Adipose tissue (tissue), 3 donors: Measurements from ENCODE around the gene CCDC158. TPM values are rescaled to one million over a fixed set of nuclear protein-coding genes. Genes with fewer than 3 reads are reported as not detected.
"Not testable (repeated sequence)": the region's sequence is repeated elsewhere in the genome, so short reads cannot be mapped to it uniquely, and the experiment has no call there.

Experiments used
- H3K27ac ChIP-seq: one replicate; pipeline ENCODE4 v1.5.1; 2013; ENCODE audit warnings: low read depth, low read length
- WGBS, 3 donors: extraction: QIAGEN DNeasy Blood & Tissue Kit; methylation state at CpG; one replicate each; pipeline ENCODE4 v1.1.7; 2013; 5-methylcytosine and 5-hydroxymethylcytosine counted together
- polyA plus RNA-seq, 3 donors: library from polyadenylated mRNA; stranded (reverse); fragments of 200-250 nt; gene quantifications; one replicate each; pipeline ENCODE4 v1.2.3, GENCODE V29; 2013
- donor health status: healthy with polysubstance abuse.
- donor health status: Bipolar disorder and iron deficiency.
- donor health status: healthy.

The CCDC158 gene
- polyA plus RNA-seq, 3 donors = 0.11 to 0.25 (median 0.25) TPM

DNA sequence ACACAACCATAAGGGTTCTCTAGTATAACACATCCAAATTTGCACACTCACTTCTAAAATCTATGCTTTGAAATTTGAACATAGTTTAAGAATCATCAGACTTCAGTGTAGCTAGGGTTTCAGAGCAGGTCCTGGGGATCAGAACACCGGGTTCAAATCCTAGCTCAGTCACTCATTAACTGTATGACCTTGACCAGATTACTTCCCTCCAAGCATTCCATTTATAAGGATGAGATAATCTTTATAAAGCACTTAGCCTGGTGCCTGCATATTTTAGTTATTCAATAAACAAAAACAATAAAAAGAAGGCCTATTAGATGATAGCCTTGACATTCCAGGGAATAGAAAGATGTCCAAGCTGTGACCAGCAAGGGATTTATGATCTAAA, 119.2 kb downstream of the CCDC158 start:
- no peak overlapping the region for H3K27ac ChIP-seq
- 32 to 78% (median 68%) methylated on average over 1 of the region's 1 CpG for WGBS, 3 donors

DNA sequence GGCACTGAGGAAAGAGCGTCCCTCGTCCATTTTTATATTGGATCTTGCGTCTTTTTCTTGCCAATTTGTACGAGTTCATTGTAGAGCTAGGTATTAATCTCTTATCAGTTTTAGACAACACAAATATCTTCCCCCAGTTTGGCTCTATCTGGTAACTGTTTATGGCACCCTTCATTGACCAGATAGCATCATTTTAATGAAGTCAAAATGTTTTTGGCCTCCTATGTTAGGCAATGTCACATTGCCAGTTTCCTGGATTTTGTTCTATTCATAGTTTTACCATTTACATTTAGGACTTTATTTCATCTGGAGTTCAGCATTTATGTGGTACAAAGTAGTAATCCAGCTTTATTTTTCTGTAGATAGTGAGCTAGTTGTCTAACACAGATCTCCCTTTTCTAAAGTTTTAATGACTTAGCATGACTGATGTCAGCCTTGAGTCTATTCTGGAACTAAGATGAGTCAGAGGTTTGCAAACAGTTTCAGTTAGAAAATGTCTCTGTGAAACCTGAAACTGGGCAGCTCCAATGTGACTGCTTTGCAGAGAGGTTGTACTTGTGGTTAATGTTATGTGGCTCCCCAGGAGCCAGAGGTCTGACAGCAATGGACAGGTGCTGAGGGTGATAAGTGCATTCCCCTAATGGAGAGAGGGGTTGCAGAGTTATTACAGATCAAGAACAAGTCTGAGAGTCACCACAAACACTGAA, 119.7 kb downstream of the CCDC158 start:
- WGBS, 3 donors = 80 to 92% (median 92%) methylated on average over 4 of the region's 4 CpGs
- H3K27ac ChIP-seq = no peak overlapping the region

DNA sequence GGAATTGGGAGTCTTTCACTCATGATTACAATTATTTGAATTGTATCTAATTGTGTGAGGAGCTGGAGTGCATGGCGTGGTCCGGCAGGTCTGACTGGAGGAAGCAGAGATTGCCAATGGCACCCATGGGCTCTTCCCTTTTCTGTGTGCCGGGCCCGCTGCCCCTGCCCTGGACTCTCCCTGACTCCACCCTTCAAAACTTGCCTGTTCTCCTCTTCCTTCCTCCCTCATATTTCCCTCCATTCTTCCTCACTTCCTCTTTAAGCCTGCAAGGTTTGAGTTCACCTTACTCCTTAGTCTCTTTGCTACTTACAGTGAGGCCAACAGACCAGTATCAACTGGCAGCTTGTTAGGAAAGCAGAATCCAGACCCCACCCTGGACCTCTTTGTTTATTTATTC, 120.9 kb downstream of the CCDC158 start:
- no peak overlapping the region for H3K27ac ChIP-seq
- 55 to 98% (median 56%) methylated on average over 3 to 4 of the region's 4 CpGs for WGBS, 3 donors

GRCh38 chr4:76298227-76298626, 122.7 kb downstream of the CCDC158 start:
- no peak overlapping the region for H3K27ac ChIP-seq

- WGBS, 3 donors = 75 to 81% (median 76%) methylated on average over 3 of the region's 3 CpGs
These were observed 124.6 kb downstream of the CCDC158 start for GRCh38 chr4:76296286-76296820.

GRCh38 chr4:76293772-76294171, 127.2 kb downstream of the CCDC158 start:
- WGBS, 3 donors = 47 to 81% (median 61%) methylated on average over 2 of the region's 2 CpGs
- H3K27ac ChIP-seq = no peak overlapping the region

More at GRCh38 chr4:76296286-76296820, 124.6 kb downstream of the CCDC158 start:
- H3K27ac ChIP-seq = no peak overlapping the region

- WGBS, 3 donors = 71 to 85% (median 77%) methylated on average over 3 of the region's 3 CpGs
- H3K27ac ChIP-seq = no peak overlapping the region
These were observed 128.2 kb downstream of the CCDC158 start for GRCh38 chr4:76292730-76293129.

DNA sequence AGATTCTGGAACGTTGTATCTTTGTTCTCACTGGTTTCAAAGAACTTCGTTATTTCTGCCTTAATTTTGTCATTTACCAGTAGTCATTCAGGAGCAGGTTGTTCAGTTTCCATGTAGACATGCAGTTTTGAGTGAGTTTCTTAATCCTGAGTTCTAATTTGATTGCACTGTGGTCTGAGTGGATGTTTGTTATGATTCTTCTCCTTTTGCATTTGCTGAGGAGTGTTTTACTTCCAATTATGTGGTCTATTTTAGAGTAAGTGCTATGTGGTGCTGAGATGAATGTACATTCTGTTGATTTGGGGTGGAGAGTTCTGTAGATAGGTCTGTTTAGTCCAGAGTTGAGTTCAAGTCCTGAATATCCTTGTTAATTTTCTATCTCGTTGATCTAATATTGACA, 133.1 kb downstream of the CCDC158 start:
- WGBS, 3 donors = 80 to 85% (median 83%) methylated on average over 3 of the region's 3 CpGs

DNA sequence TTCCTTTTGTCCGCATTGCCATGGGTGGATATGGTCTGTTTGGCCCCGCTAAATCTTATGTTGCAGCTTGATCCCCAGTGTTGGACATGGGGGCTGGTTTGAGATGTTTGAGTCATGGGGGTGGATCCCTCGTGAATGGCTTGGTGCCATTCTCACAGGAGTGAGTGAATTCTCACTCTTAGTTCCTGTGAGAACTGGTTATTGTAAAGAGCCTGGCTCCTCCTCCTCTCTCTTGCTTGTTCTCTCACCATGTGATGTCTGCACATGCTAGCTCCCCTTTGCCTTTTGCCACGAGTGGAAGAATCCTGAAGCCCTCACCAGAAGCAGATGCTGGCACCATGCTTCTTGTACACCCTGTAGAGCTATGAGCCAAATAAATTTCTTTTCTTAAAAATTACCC, 137.0 kb downstream of the CCDC158 start:
- WGBS, 3 donors = 75 to 88% (median 80%) methylated on average over 4 of the region's 4 CpGs
- H3K27ac ChIP-seq = no peak overlapping the region

More for the DNA sequence above, 133.1 kb downstream of the CCDC158 start:
- H3K27ac ChIP-seq = not testable (repeated sequence)

GRCh38 chr4:76282941-76283689, 137.8 kb downstream of the CCDC158 start:
- no peak overlapping the region for H3K27ac ChIP-seq
- 82 to 88% (median 83%) methylated on average over 6 of the region's 6 CpGs for WGBS, 3 donors

DNA sequence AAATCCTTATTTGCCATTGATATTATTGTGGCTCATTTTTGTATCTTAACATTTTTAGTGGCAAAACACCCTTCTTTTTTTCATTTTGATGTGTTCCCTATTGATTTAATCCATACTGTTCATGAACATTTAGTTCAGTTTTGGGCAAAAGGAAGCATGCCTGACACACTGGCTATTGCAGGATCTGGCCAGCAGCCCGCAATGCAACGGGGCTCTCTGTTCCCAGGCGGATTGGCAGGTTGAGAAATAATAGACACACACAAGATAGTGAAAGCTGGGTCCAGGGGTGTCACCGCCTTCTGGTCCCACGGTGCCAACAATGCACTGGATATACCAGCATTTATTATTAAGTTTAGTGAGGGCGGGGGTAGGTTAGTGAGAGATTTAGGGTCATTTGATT, 139.3 kb downstream of the CCDC158 start:
- not testable (repeated sequence) for H3K27ac ChIP-seq
- 23 to 58% (median 57%) methylated on average over 6 of the region's 6 CpGs for WGBS, 3 donors

GRCh38 chr4:76280488-76281441, 140.2 kb downstream of the CCDC158 start:
- WGBS, 3 donors = 61 to 72% (median 64%) methylated on average over 6 of the region's 6 CpGs

DNA sequence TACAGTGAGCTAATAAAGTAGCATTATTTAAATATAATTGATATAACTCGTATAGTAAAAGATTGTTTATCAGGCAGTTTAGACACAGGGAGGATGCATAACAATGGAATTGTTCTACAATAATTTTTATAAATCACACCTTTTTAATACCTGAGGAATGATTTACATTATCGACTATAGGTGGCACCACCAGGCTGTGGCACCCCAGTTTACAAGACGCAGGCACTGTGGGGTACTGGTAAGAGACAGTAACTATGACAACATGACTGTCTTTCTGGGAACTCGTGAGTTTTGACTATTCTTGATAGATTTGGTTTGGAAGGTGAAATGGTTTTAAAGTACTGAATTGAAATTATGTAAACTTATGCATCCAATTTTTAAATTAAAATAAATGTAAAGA, 141.5 kb downstream of the CCDC158 start:
- H3K27ac ChIP-seq = no peak overlapping the region
- WGBS, 3 donors = 58 to 73% (median 72%) methylated on average over 4 of the region's 4 CpGs

More at GRCh38 chr4:76280488-76281441, 140.2 kb downstream of the CCDC158 start:
- no peak overlapping the region for H3K27ac ChIP-seq

- no peak overlapping the region for H3K27ac ChIP-seq
- WGBS, 3 donors = 36 to 74% (median 47%) methylated on average over 1 of the region's 1 CpG
These were observed 142.4 kb downstream of the CCDC158 start for GRCh38 chr4:76278583-76278982.

DNA sequence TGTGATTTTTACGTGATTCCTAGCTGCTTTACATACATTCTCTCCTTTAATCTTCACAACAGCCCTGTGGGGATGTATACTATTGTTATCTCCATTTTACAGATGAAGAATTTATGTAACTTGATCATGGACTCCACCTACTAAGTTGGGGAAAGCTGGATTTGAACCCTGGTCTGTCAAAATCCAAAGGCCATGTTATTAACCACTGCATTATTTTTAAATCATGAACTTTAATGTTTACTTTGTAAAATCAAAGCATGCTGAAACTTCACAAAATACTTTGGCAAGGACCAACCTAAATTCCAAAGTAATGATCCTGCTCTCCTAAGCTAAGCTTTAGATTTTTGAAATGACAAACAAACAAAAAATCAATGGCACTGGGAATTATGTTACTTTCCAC, 143.3 kb downstream of the CCDC158 start:
- no peak overlapping the region for H3K27ac ChIP-seq
- WGBS, 3 donors = 81 to 93% (median 82%) methylated on average over 1 of the region's 1 CpG

DNA sequence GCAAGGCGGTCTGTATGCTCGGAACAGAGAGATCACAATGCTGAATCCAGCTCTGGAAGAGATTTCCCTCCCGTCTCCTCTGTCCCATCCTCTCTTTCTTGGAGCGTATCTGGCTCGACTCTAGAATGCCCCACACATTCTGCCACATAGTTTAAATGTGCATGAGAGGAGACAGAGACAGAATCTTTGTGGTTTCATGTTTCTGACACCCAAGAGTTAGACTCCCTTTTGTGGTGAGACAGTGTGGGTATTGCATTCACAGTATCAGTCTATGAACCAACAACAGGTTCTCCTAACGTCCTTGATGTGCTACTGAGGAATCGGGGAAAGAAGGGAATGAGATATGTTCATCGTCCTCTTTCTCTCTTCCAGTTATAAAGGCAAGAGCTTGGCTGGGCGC, 144.1 kb downstream of the CCDC158 start:
- 81 to 93% (median 81%) methylated on average over 9 of the region's 9 CpGs for WGBS, 3 donors
- H3K27ac ChIP-seq = no peak overlapping the region

- H3K27ac ChIP-seq = no peak overlapping the region
- WGBS, 3 donors = 61 to 75% (median 73%) methylated on average over 3 of the region's 3 CpGs
These were observed 145.3 kb downstream of the CCDC158 start for GRCh38 chr4:76275486-76276124.

- 62 to 87% (median 84%) methylated on average over 5 of the region's 5 CpGs for WGBS, 3 donors
- no peak overlapping the region for H3K27ac ChIP-seq
These were observed 147.9 kb downstream of the CCDC158 start for GRCh38 chr4:76272999-76273398.
